Measurements from ENCODE around the gene HIF1AN.

HIF1AN gene

GRCh38 chr10:100522107-100522801, 13.5 kb upstream of the HIF1AN start:
- DNase-seq (ENCODE audit: low spot score) = no peak

- DNase-seq (ENCODE audit: low spot score) = no peak
These were observed 12.8 kb upstream of the HIF1AN start for GRCh38 chr10:100522945-100523344.

- no peak for DNase-seq (ENCODE audit: low spot score)
These were observed 11.5 kb upstream of the HIF1AN start for GRCh38 chr10:100524206-100524605.

- no peak for DNase-seq (ENCODE audit: low spot score)
These were observed 11.1 kb upstream of the HIF1AN start for GRCh38 chr10:100524638-100525037.

- DNase-seq (ENCODE audit: low spot score) = no peak
These were observed 7.4 kb upstream of the HIF1AN start for GRCh38 chr10:100528123-100528886.

- DNase-seq (ENCODE audit: low spot score) = no peak
These were observed 6.7 kb upstream of the HIF1AN start for GRCh38 chr10:100528921-100529474.

GRCh38 chr10:100529475-100530298, 6.1 kb upstream of the HIF1AN start, which contains the start of gene NDUFB8:
Gene NDUFB8, minus strand, starts transcription at chr10:100529871. Its CDS starts 20 bp downstream, at chr10:100529851.
- peak; percentile 84 for DNase-seq (ENCODE audit: low spot score)

- no peak for DNase-seq (ENCODE audit: low spot score)
These were observed 4.0 kb upstream of the HIF1AN start for GRCh38 chr10:100531761-100532160.

- no peak for DNase-seq (ENCODE audit: low spot score)
These were observed 1.0 kb upstream of the HIF1AN start for GRCh38 chr10:100534726-100535125.

- no peak for DNase-seq (ENCODE audit: low spot score)
These were observed 417 bp upstream of the HIF1AN start for GRCh38 chr10:100535338-100535714.

- DNase-seq (ENCODE audit: low spot score) = no peak
These were observed 1.7 kb downstream of the HIF1AN start for GRCh38 chr10:100537475-100537874.

- no peak for DNase-seq (ENCODE audit: low spot score)
These were observed 9.2 kb downstream of the HIF1AN start for GRCh38 chr10:100544950-100545349.

- DNase-seq (ENCODE audit: low spot score) = no peak
These were observed 15.5 kb downstream of the HIF1AN start for GRCh38 chr10:100551196-100551595.

- DNase-seq (ENCODE audit: low spot score) = no peak
These were observed 16.0 kb downstream of the HIF1AN start for GRCh38 chr10:100551738-100552137.

GRCh38 chr10:100553929-100554328, 18.2 kb downstream of the HIF1AN start:
- DNase-seq (ENCODE audit: low spot score) = no peak

GRCh38 chr10:100554902-100555301, 19.2 kb downstream of the HIF1AN start:
- no peak for DNase-seq (ENCODE audit: low spot score)

- DNase-seq (ENCODE audit: low spot score) = no peak
These were observed 24.5 kb downstream of the HIF1AN start for GRCh38 chr10:100560248-100560647.

GRCh38 chr10:100561005-100561404, 25.3 kb downstream of the HIF1AN start:
- DNase-seq (ENCODE audit: low spot score) = no peak

- DNase-seq (ENCODE audit: low spot score) = peak; percentile 89
These were observed 26.4 kb downstream of the HIF1AN start for GRCh38 chr10:100562008-100562672.

- DNase-seq (ENCODE audit: low spot score) = no peak
These were observed 29.7 kb downstream of the HIF1AN start for GRCh38 chr10:100565206-100565985.

GRCh38 chr10:100566561-100566960, 30.8 kb downstream of the HIF1AN start:
- no peak for DNase-seq (ENCODE audit: low spot score)

Measured in D341Med (cell line).